HepG2 (cell line): Measurements from ENCODE around the gene BEAN1. TPM values are rescaled to one million over a fixed set of nuclear protein-coding genes. Genes with fewer than 3 reads are reported as not detected.

Experiments
- DPF2 ChIP-seq: sonication (generic); formaldehyde crosslinking; IDR thresholded peaks from 2 replicates; pipeline ENCODE4 v1.4.0; 2020; ENCODE audit warnings: mild to moderate bottlenecking, low read depth, missing genetic modification reagents, borderline replicate concordance
- KAT2B ChIP-seq: fragments of 150-350 bp; IDR thresholded peaks from 2 replicates; pipeline ENCODE4 v1.6.1; 2014; ENCODE audit warnings: low read depth, low read length, borderline replicate concordance
- RERE ChIP-seq: IDR thresholded peaks from 2 replicates; pipeline ENCODE4 v1.6.1; 2016; ENCODE audit warnings: low read depth, missing genetic modification reagents, missing compliant biosample characterization
- ZFP91 ChIP-seq: sonication (generic); formaldehyde crosslinking; IDR thresholded peaks from 2 replicates; pipeline ENCODE4 v1.9.0; 2022; ENCODE audit warnings: missing genetic modification reagents, mild to moderate bottlenecking, borderline replicate concordance
- ZNF567 ChIP-seq: sonication (generic); formaldehyde crosslinking; IDR thresholded peaks from 2 replicates; pipeline ENCODE4 v1.8.1; 2023; ENCODE audit warnings: mild to moderate bottlenecking, missing genetic modification reagents, borderline replicate concordance
- ZNF652 ChIP-seq: IDR thresholded peaks from 2 replicates; pipeline ENCODE4 v1.6.1; 2016; ENCODE audit warnings: low read depth, borderline replicate concordance
- polyA plus RNA-seq, 8 experiments: library from polyadenylated mRNA; depleted of rRNA in 3 of 8; stranded (reverse) in 7 of 8; unstranded in 1 of 8; fragments of >200 nt; fragmentation: Illumina TruSeq in 4 of 8; extraction: Trizol in 4 of 8; gene quantifications; 2 replicates each; pipeline versions ENCODE4 v1.2.1 to v1.2.3, GENCODE V29; 2011 to 2016; ENCODE audit warnings: low read depth in 4 of 8, missing spikeins in 1 of 8, mixed read lengths in 1 of 8; ENCODE audit not compliant: insufficient read depth in 1 of 8
- total RNA-seq, 5 experiments: library from RNA; depleted of rRNA; stranded (reverse); fragments of >200 nt; fragmentation: Illumina TruSeq; extraction: Trizol; gene quantifications; 2 replicates each; pipeline ENCODE4 v1.2.3, GENCODE V29; 2016; ENCODE audit warnings: low read depth in 1 of 5
- TF ChIP-seq, protein P1 (sequence below), 2 experiments: sonication (generic) in 1 of 2; formaldehyde crosslinking in 1 of 2; IDR thresholded peaks; 2 replicates each; pipeline versions ENCODE4 v1.5.1 to v1.6.1; 2011 to 2020; ENCODE audit warnings: borderline replicate concordance in 1 of 2, low read depth in 1 of 2, low read length in 1 of 2, mild to moderate bottlenecking in 1 of 2, missing genetic modification reagents in 1 of 2, moderate library complexity in 1 of 2
- TF ChIP-seq, protein P2 (sequence below): sonication (generic); formaldehyde crosslinking; IDR thresholded peaks from 2 replicates; pipeline ENCODE4 v1.5.0; 2020; ENCODE audit warnings: mild to moderate bottlenecking, missing genetic modification reagents, borderline replicate concordance

BEAN1 gene
- total and polyA plus RNA-seq, 2 of the 13 experiments (the other 11 are each of a cell fraction or from before 2014, with no cell fraction given): 0.53 to 1.4 TPM

GRCh38 chr16:66427871-66428681, 981 bp downstream of the BEAN1 start (continued):
- TF ChIP-seq KAT2B: no peak
- TF ChIP-seq, protein P1, sequence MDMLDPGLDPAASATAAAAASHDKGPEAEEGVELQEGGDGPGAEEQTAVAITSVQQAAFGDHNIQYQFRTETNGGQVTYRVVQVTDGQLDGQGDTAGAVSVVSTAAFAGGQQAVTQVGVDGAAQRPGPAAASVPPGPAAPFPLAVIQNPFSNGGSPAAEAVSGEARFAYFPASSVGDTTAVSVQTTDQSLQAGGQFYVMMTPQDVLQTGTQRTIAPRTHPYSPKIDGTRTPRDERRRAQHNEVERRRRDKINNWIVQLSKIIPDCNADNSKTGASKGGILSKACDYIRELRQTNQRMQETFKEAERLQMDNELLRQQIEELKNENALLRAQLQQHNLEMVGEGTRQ (IDR thresholded peaks at IDR 0.05; ENCODE audit: low read depth, low read length): no peak
- TF ChIP-seq, protein P1 (CRISPR knock-in tag; IDR thresholded peaks at IDR 0.05; ENCODE audit: borderline replicate concordance): no peak
- no peak for TF ChIP-seq DPF2 (CRISPR knock-in tag)
- no peak for TF ChIP-seq RERE (CRISPR knock-in tag)
- peak; percentile 27; the same call in 1 of the 2 replicates for TF ChIP-seq ZFP91 (CRISPR knock-in tag)
- TF ChIP-seq ZNF567 (CRISPR knock-in tag): no peak
- no peak for TF ChIP-seq ZNF652 (CRISPR knock-in tag)
- TF ChIP-seq, protein P2, sequence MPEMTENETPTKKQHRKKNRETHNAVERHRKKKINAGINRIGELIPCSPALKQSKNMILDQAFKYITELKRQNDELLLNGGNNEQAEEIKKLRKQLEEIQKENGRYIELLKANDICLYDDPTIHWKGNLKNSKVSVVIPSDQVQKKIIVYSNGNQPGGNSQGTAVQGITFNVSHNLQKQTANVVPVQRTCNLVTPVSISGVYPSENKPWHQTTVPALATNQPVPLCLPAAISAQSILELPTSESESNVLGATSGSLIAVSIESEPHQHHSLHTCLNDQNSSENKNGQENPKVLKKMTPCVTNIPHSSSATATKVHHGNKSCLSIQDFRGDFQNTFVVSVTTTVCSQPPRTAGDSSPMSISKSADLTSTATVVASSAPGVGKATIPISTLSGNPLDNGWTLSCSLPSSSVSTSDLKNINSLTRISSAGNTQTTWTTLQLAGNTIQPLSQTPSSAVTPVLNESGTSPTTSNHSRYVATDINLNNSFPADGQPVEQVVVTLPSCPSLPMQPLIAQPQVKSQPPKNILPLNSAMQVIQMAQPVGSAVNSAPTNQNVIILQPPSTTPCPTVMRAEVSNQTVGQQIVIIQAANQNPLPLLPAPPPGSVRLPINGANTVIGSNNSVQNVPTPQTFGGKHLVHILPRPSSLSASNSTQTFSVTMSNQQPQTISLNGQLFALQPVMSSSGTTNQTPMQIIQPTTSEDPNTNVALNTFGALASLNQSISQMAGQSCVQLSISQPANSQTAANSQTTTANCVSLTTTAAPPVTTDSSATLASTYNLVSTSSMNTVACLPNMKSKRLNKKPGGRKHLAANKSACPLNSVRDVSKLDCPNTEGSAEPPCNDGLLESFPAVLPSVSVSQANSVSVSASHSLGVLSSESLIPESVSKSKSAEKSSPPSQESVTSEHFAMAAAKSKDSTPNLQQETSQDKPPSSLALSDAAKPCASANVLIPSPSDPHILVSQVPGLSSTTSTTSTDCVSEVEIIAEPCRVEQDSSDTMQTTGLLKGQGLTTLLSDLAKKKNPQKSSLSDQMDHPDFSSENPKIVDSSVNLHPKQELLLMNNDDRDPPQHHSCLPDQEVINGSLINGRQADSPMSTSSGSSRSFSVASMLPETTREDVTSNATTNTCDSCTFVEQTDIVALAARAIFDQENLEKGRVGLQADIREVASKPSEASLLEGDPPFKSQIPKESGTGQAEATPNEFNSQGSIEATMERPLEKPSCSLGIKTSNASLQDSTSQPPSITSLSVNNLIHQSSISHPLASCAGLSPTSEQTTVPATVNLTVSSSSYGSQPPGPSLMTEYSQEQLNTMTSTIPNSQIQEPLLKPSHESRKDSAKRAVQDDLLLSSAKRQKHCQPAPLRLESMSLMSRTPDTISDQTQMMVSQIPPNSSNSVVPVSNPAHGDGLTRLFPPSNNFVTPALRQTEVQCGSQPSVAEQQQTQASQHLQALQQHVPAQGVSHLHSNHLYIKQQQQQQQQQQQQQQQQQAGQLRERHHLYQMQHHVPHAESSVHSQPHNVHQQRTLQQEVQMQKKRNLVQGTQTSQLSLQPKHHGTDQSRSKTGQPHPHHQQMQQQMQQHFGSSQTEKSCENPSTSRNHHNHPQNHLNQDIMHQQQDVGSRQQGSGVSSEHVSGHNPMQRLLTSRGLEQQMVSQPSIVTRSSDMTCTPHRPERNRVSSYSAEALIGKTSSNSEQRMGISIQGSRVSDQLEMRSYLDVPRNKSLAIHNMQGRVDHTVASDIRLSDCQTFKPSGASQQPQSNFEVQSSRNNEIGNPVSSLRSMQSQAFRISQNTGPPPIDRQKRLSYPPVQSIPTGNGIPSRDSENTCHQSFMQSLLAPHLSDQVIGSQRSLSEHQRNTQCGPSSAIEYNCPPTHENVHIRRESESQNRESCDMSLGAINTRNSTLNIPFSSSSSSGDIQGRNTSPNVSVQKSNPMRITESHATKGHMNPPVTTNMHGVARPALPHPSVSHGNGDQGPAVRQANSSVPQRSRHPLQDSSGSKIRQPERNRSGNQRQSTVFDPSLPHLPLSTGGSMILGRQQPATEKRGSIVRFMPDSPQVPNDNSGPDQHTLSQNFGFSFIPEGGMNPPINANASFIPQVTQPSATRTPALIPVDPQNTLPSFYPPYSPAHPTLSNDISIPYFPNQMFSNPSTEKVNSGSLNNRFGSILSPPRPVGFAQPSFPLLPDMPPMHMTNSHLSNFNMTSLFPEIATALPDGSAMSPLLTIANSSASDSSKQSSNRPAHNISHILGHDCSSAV (CRISPR knock-in tag): no peak
